Endothelial cell of umbilical vein (primary cell): ENCODE data around the gene GANC. TPM values are rescaled to one million over a fixed set of nuclear protein-coding genes. Genes with fewer than 3 reads are reported as not detected.
A peak's percentile ranks its signal among the peaks of the same experiment; 100 is the strongest.

Experiments used
- BruUV-seq: library from RNA; stranded (reverse); fragments of 400-500 nt; replicated peaks from 2 replicates; lab custom pipeline; 2021; lab: Mats Ljungman, UMichigan
- CTCF ChIA-PET: fragments of 300-600, 350-600 bp; sonication (Branson Sonifier 250); formaldehyde crosslinking; loops from one replicate; lab custom pipeline; 2021; ENCODE audit warnings: antibody characterized with exemption, inconsistent platforms; lab: Charles Lee
- POLR2A ChIA-PET: fragments of 300-600, 350-600 bp; sonication (Branson Sonifier 250); formaldehyde crosslinking; loops from one replicate; lab custom pipeline; 2021; ENCODE audit warnings: antibody characterized with exemption, inconsistent platforms; lab: Charles Lee
- DNase-seq: peaks from one replicate; pipeline ENCODE4 v3.0.0-alpha.2; 2011; ENCODE audit warnings: low read depth, low spot score
- FAIRE-seq: peaks from 2 replicates; lab custom pipeline; 2011; peaks lifted over from hg19 to GRCh38; lab: Jason Lieb, UNC
- H2AFZ ChIP-seq: 2 replicates; pipeline ENCODE4 v1.6.0; 2012; ENCODE audit warnings: low read depth, low read length, control low read depth, inconsistent platforms
- H3K27ac ChIP-seq: 2 replicates; pipeline ENCODE4 v1.5.1; 2011; ENCODE audit warnings: low read depth, mild to moderate bottlenecking, control low read depth, low read length, moderate library complexity; ENCODE audit not compliant: insufficient read depth
- H3K27me3 ChIP-seq, 2 experiments: 2 replicates each; pipeline versions ENCODE4 v1.6.0 to v1.6.1; 2011; ENCODE audit warnings: low read length in 2 of 2, mixed read lengths in 1 of 2; ENCODE audit not compliant: control insufficient read depth in 2 of 2, insufficient read depth in 2 of 2
- H3K36me3 ChIP-seq, 2 experiments: 2 replicates in 1 of 2; 3 replicates in 1 of 2; pipeline ENCODE4 v1.5.1; 2011; ENCODE audit warnings: low read length in 2 of 2, mild to moderate bottlenecking in 1 of 2, moderate library complexity in 1 of 2; ENCODE audit not compliant: control insufficient read depth in 2 of 2, insufficient read depth in 2 of 2; ENCODE audit errors: extremely low read depth in 1 of 2
- H3K4me1 ChIP-seq: 3 replicates; pipeline ENCODE4 v1.5.1; 2011; ENCODE audit warnings: mild to moderate bottlenecking, low read length; ENCODE audit not compliant: control insufficient read depth, insufficient read depth; ENCODE audit errors: extremely low read depth
- H3K4me2 ChIP-seq: 2 replicates; pipeline ENCODE4 v1.6.1; 2011; ENCODE audit warnings: low read length, control low read depth, mixed read lengths; ENCODE audit not compliant: insufficient read depth
- H3K4me3 ChIP-seq, 3 experiments: fragments of 200-600 bp in 1 of 3; sonication (generic), shearing (Covaris generic) in 1 of 3; replicated peaks in 1 of 3; 2 replicates each; pipeline ENCODE4 v1.5.1; 2011 to 2016; ENCODE audit warnings: control low read depth in 3 of 3, low read length in 3 of 3, mild to moderate bottlenecking in 2 of 3, inconsistent platforms in 1 of 3, low read depth in 1 of 3, moderate library complexity in 1 of 3; ENCODE audit not compliant: insufficient read depth in 1 of 3
- H3K79me2 ChIP-seq: 2 replicates; pipeline ENCODE4 v1.6.0; 2012; ENCODE audit warnings: low read length, inconsistent platforms; ENCODE audit not compliant: control insufficient read depth, insufficient read depth
- H3K9ac ChIP-seq: replicated peaks from 2 replicates; pipeline ENCODE3; 2011; ENCODE audit warnings: low read length, control low read depth; ENCODE audit not compliant: insufficient read depth; ENCODE audit errors: extremely low read depth
- H3K9me1 ChIP-seq: replicated peaks from 3 replicates; pipeline ENCODE4 v1.6.0; 2011; ENCODE audit warnings: mild to moderate bottlenecking, low read length; ENCODE audit not compliant: control insufficient read depth, insufficient read depth; ENCODE audit errors: extremely low read depth
- H3K9me3 ChIP-seq: replicated peaks from 2 replicates; pipeline ENCODE4 v1.5.1; 2012; ENCODE audit warnings: low read length, inconsistent platforms; ENCODE audit not compliant: control insufficient read depth, insufficient read depth
- H4K20me1 ChIP-seq: replicated peaks from 2 replicates; pipeline ENCODE3; 2011; ENCODE audit warnings: mild to moderate bottlenecking, low read length; ENCODE audit not compliant: control insufficient read depth, insufficient read depth; ENCODE audit errors: extremely low read depth
- CTCF ChIP-seq, 2 donors: IDR thresholded peaks; 1 replicate in 1 of 2; 2 replicates in 1 of 2; pipeline ENCODE4 v1.5.1; 2011; ENCODE audit warnings: low read length in 2 of 2, mild to moderate bottlenecking in 2 of 2, moderate library complexity in 2 of 2, control low read depth in 1 of 2, inconsistent platforms in 1 of 2, low read depth in 1 of 2; ENCODE audit not compliant: insufficient read depth in 1 of 2; ENCODE audit errors: extremely low read depth in 1 of 2
- EZH2 ChIP-seq: IDR thresholded peaks from 2 replicates; pipeline ENCODE4 v1.6.1; 2012; ENCODE audit warnings: borderline replicate concordance, low read depth, mild to moderate bottlenecking, moderate library complexity, low read length, inconsistent platforms; ENCODE audit not compliant: severe bottlenecking
- FOS ChIP-seq: IDR thresholded peaks from 2 replicates; pipeline ENCODE4 v1.6.1; 2011; ENCODE audit warnings: mild to moderate bottlenecking, low read length, moderate library complexity, borderline replicate concordance; ENCODE audit not compliant: insufficient read depth
- GATA2 ChIP-seq: IDR thresholded peaks from 2 replicates; pipeline ENCODE4 v1.7.0; 2011; ENCODE audit warnings: low read depth, mild to moderate bottlenecking, moderate library complexity, mixed read lengths, low read length; ENCODE audit not compliant: insufficient read length, insufficient read depth
- JUN ChIP-seq: IDR thresholded peaks from 2 replicates; pipeline ENCODE4 v1.6.1; 2011; ENCODE audit warnings: borderline replicate concordance, low read depth; ENCODE audit not compliant: insufficient read length, insufficient read depth
- MYC ChIP-seq: IDR thresholded peaks from one replicate; pipeline ENCODE4 v1.6.1; 2011; ENCODE audit warnings: mild to moderate bottlenecking, low read depth, low read length
- POLR2A ChIP-seq: IDR thresholded peaks from 2 replicates; pipeline ENCODE4 v1.6.1; 2012; ENCODE audit warnings: low read depth, mild to moderate bottlenecking, control low read depth, low read length
- POLR2AphosphoS5 ChIP-seq: IDR thresholded peaks from 2 replicates; pipeline ENCODE4 v1.6.1; 2012; ENCODE audit warnings: low read depth, mild to moderate bottlenecking, control low read depth, low read length, moderate library complexity; ENCODE audit not compliant: insufficient read depth
- dilution Hi-C: fragments of 300-500 bp; cut with MboI; formaldehyde crosslinking; loops from one replicate; pipeline ENCODE4 v1.15.0; 2019; ENCODE audit warnings: low sequenced_read_pairs; ENCODE audit not compliant: extremely low pct_ligation_motif_present
- intact Hi-C: fragments of 100-400 bp; cut with micrococcal nuclease; formaldehyde crosslinking; loops from one replicate; pipeline ENCODE4 v1.10.0; 2022
- polyA plus RNA-seq, 4 experiments: library from polyadenylated mRNA; depleted of rRNA in 3 of 4; stranded (reverse) in 3 of 4; unstranded in 1 of 4; fragments of >200 nt; gene quantifications; 2 replicates each; pipeline versions ENCODE4 v1.2.1 to v1.2.3, GENCODE V29; 2011 to 2012; ENCODE audit warnings: missing spikeins in 1 of 4
- total RNA-seq: library from RNA; stranded (reverse); gene quantifications from 2 replicates; pipeline ENCODE4 v1.2.3, GENCODE V29; 2021
- TF ChIP-seq, protein P1 (sequence below): IDR thresholded peaks from 2 replicates; pipeline ENCODE4 v1.6.1; 2011; ENCODE audit not compliant: insufficient read depth, insufficient read length

The GANC gene
- total and polyA plus RNA-seq, 2 donors (not counting 3 experiments of a cell fraction or from before 2014, with no cell fraction given): 8.5 to 17.8 TPM

GRCh38 chr15:42331235-42331634, 58.2 kb downstream of the GANC start:
- TF ChIP-seq POLR2A (no peak), MYC (no peak), EZH2 (no peak)
- dilution Hi-C loops (no loop called here), intact Hi-C loops (no loop called here)
- Histone ChIP-seq H3K36me3 (no peaks in the 10 kb centered on the region), H3K4me3 (no peak overlapping the region), H2AFZ (no peak overlapping the region), H3K27ac (no peak overlapping the region), H3K27me3 (no peaks in the 10 kb centered on the region), H4K20me1 (no peaks in the 10 kb centered on the region), H3K4me2 (no peak overlapping the region), H3K9me3 (no peaks in the 10 kb centered on the region), H3K9me1 (no peaks in the 10 kb centered on the region), H3K4me1 (no peaks in the 10 kb centered on the region), H3K9ac (no peak overlapping the region), H3K79me2 (no peaks in the 10 kb centered on the region)
- no TSS peak for BruUV-seq
- ChIA-PET CTCF (interaction anchor here (1.0 to 1.4 kb wide), 2 partner anchors 9 to 25 kb away, joined by 3 read pairs; no protein-coding TSS in a partner anchor), POLR2A (no interaction called here)
- no peak for FAIRE-seq
- DNase-seq: no peak

- peak overlapping the region; percentile 10 for H3K4me2 ChIP-seq
- dilution Hi-C loops (no loop called here), intact Hi-C loops (no loop called here)
- H3K36me3 ChIP-seq: no peaks in the 10 kb centered on the region
- no TSS peak for BruUV-seq
- no peaks in the 10 kb centered on the region for H3K27me3 ChIP-seq
- ChIA-PET CTCF (interaction anchor here (1.4 to 1.6 kb wide), 2 partner anchors 24 to 26 kb away, joined by 3 read pairs; no protein-coding TSS in a partner anchor), POLR2A (no interaction called here)
- H3K79me2 ChIP-seq: no peaks in the 10 kb centered on the region
- FAIRE-seq (no peak), DNase-seq (peak; percentile 41)
- no peaks in the 10 kb centered on the region for H3K9me1 ChIP-seq
- H3K27ac ChIP-seq: peak overlapping the region; percentile 8
- no peak overlapping the region for H3K9ac ChIP-seq
- H3K9me3 ChIP-seq: no peaks in the 10 kb centered on the region
- no peak for TF ChIP-seq GATA2
- no peak for TF ChIP-seq CTCF (IDR thresholded peaks at IDR 0.05; ENCODE audit: extremely low read depth in 1 of 2, insufficient read depth in 1 of 2, low read depth in 1 of 2, low read length in 2 of 2)
- TF ChIP-seq, protein P1, sequence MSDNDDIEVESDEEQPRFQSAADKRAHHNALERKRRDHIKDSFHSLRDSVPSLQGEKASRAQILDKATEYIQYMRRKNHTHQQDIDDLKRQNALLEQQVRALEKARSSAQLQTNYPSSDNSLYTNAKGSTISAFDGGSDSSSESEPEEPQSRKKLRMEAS: no peak
- no peak for TF ChIP-seq EZH2
- TF ChIP-seq JUN: peak; percentile 36
- TF ChIP-seq MYC: no peak
- TF ChIP-seq POLR2AphosphoS5: no peak
- TF ChIP-seq FOS: peak; percentile 29
- TF ChIP-seq POLR2A: no peak
- no peaks in the 10 kb centered on the region for H3K4me1 ChIP-seq
- no peaks in the 10 kb centered on the region for H4K20me1 ChIP-seq
- H2AFZ ChIP-seq: no peak overlapping the region
- H3K4me3 ChIP-seq: no peak overlapping the region
These were observed 59.3 kb downstream of the GANC start for GRCh38 chr15:42332331-42332730.
